Measurements from ENCODE around the gene DDX20.

DNA sequence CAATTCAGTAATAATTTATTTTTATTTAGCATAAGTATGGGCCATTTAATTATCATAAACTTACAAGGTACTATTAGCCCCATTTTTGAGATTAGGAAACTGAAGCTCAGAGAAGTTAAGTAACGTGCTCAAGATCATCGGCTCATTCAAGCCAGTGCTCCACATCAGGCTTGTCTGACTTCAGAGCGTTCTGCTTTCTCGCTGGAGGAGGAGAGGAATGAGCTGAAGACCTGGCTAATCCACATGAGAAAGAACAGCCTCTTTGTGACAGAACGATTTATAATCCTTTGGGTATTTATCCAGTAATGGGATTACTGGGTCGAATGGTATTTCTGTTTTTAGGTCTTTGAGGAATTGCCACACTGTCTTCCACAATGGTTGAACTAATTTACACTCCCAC is 39.7 kb downstream of the DDX20 start:
- TF ChIP-seq, protein P1, sequence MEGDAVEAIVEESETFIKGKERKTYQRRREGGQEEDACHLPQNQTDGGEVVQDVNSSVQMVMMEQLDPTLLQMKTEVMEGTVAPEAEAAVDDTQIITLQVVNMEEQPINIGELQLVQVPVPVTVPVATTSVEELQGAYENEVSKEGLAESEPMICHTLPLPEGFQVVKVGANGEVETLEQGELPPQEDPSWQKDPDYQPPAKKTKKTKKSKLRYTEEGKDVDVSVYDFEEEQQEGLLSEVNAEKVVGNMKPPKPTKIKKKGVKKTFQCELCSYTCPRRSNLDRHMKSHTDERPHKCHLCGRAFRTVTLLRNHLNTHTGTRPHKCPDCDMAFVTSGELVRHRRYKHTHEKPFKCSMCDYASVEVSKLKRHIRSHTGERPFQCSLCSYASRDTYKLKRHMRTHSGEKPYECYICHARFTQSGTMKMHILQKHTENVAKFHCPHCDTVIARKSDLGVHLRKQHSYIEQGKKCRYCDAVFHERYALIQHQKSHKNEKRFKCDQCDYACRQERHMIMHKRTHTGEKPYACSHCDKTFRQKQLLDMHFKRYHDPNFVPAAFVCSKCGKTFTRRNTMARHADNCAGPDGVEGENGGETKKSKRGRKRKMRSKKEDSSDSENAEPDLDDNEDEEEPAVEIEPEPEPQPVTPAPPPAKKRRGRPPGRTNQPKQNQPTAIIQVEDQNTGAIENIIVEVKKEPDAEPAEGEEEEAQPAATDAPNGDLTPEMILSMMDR (IDR thresholded peaks at IDR 0.05; ENCODE audit: insufficient read depth, low read length, poor library complexity, severe bottlenecking) = no peak
- no peak for TF ChIP-seq EZH2phosphoT487 (conservative IDR thresholded peaks at IDR 0.05; ENCODE audit: low read length)

Measured in SU-DHL-6 (cell line).